Esophagus squamous epithelium (tissue), 5 donors: ENCODE results near the gene FOXP1. TPM values are rescaled to one million over a fixed set of nuclear protein-coding genes. Genes with fewer than 3 reads are reported as not detected.

Experiments
- DNase-seq: peaks from one replicate; lab custom pipeline; 2025; lab: John Stamatoyannopoulos, UW
- H3K27ac ChIP-seq, 4 donors: fragments of 200-600 bp; sonication (generic); one replicate each; pipeline ENCODE4 v1.5.1; 2016 to 2019; ENCODE audit warnings: mild to moderate bottlenecking in 1 of 4
- H3K27me3 ChIP-seq, 4 donors: fragments of 200-600 bp; sonication (generic); 1 replicate in 3 of 4; 2 replicates in 1 of 4; pipeline versions ENCODE4 v1.5.1 to v1.6.0; 2017 to 2021; ENCODE audit warnings: antibody characterized with exemption in 1 of 4
- H3K36me3 ChIP-seq, 3 donors: fragments of 200-600 bp; sonication (generic); one replicate each; pipeline ENCODE4 v1.5.1; 2016 to 2019
- H3K4me1 ChIP-seq, 3 donors: fragments of 200-600 bp; sonication (generic); one replicate each; pipeline ENCODE4 v1.5.1; 2017 to 2019
- H3K4me3 ChIP-seq, 4 donors: fragments of 200-600 bp; sonication (generic); 1 replicate in 3 of 4; 2 replicates in 1 of 4; pipeline ENCODE4 v1.5.1; 2016 to 2019; ENCODE audit warnings: mild to moderate bottlenecking in 2 of 4, moderate library complexity in 1 of 4
- H3K9me3 ChIP-seq, 3 donors: fragments of 200-600 bp; sonication (generic); one replicate each; pipeline ENCODE4 v1.5.1; 2016 to 2019
- CTCF ChIP-seq, 6 experiments: fragments of 450-650 bp in 4 of 6; fragments of 200-600 bp in 2 of 6; sonication (generic) in 2 of 6; IDR thresholded peaks; one replicate each; pipeline ENCODE4 v1.5.1; 2016 to 2019; ENCODE audit warnings: antibody characterized with exemption in 6 of 6, mild to moderate bottlenecking in 4 of 6, moderate library complexity in 4 of 6
- POLR2A ChIP-seq, 4 donors: fragments of 450-650 bp; IDR thresholded peaks; one replicate each; pipeline ENCODE4 v1.6.1; 2017; ENCODE audit warnings: antibody characterized with exemption in 4 of 4, mild to moderate bottlenecking in 4 of 4, moderate library complexity in 3 of 4
- WGBS, 2 donors: methylation state at CpG; one replicate each; pipeline ENCODE4 v1.1.5; 2018; 5-methylcytosine and 5-hydroxymethylcytosine counted together
- intact Hi-C: fragments of 100-400 bp; cut with DNase I; formaldehyde crosslinking; loops from one replicate; pipeline ENCODE4 v1.15.0; 2022
- total RNA-seq, 4 donors: library from RNA; depleted of rRNA; stranded (reverse); fragments of >200 nt; gene quantifications; one replicate each; pipeline ENCODE4 v1.1.0, GENCODE V29; 2016
- donor health status: DM: yes; HTN: yes; CAD: no.

The FOXP1 gene
- total RNA-seq, 4 donors from 2014 or later: 49.1 to 124 (median 61.1) TPM

- H3K27me3 ChIP-seq: no peaks in the 10 kb centered on the region
- no peak overlapping the region for H3K4me3 ChIP-seq
- H3K36me3 ChIP-seq: no peaks in the 10 kb centered on the region
- no peak overlapping the region for H3K27ac ChIP-seq
- TF ChIP-seq POLR2A (IDR thresholded peaks at IDR 0.05): no peak
- TF ChIP-seq CTCF (IDR thresholded peaks at IDR 0.05): no peak
- 76 to 79% methylated on average over 7 of the region's 7 CpGs for WGBS, 2 donors
- H3K9me3 ChIP-seq: no peaks in the 10 kb centered on the region
- no peak for DNase-seq
- peaks cover 0 to 64% (median 19%) of the 10 kb centered on the region in 3 donors for H3K4me1 ChIP-seq
- intact Hi-C loops: no loop called here
These were observed 465.8 kb downstream of the FOXP1 start for GRCh38 chr3:71117572-71118247.

- 74 to 91% methylated on average over 8 of the region's 8 CpGs for WGBS, 2 donors
- Histone ChIP-seq H3K36me3 (peaks cover 0 to 22% (median 0%) of the 10 kb centered on the region in 3 donors), H3K4me1 (peaks cover 0 to 54% (median 22%) of the 10 kb centered on the region in 3 donors), H3K27ac (no peak overlapping the region), H3K4me3 (no peak overlapping the region), H3K9me3 (no peaks in the 10 kb centered on the region), H3K27me3 (no peaks in the 10 kb centered on the region)
- DNase-seq: no peak
- intact Hi-C loops: no loop called here
- no peak for TF ChIP-seq CTCF (IDR thresholded peaks at IDR 0.05)
- TF ChIP-seq POLR2A (IDR thresholded peaks at IDR 0.05): no peak
These were observed 468.9 kb downstream of the FOXP1 start for GRCh38 chr3:71114610-71115009.

GRCh38 chr3:71112576-71112975, 471.0 kb downstream of the FOXP1 start:
- H3K36me3 ChIP-seq: peaks cover 0 to 22% (median 0%) of the 10 kb centered on the region in 3 donors
- no peak for TF ChIP-seq POLR2A (IDR thresholded peaks at IDR 0.05)
- TF ChIP-seq CTCF (IDR thresholded peaks at IDR 0.05): no peak
- no peaks in the 10 kb centered on the region for H3K27me3 ChIP-seq
- H3K9me3 ChIP-seq: no peaks in the 10 kb centered on the region
- intact Hi-C loops: no loop called here
- DNase-seq: no peak
- WGBS, 2 donors: 46 to 60% methylated on average over 6 of the region's 6 CpGs
- H3K4me1 ChIP-seq: peaks cover 5 to 57% (median 23%) of the 10 kb centered on the region in 3 donors
- no peak overlapping the region for H3K4me3 ChIP-seq
- H3K27ac ChIP-seq: peak overlapping the region in 3 of 4 donors; percentile 58 to 67 (median 64)

GRCh38 chr3:71111784-71112440, 471.6 kb downstream of the FOXP1 start:
- peaks cover 5 to 57% (median 20%) of the 10 kb centered on the region in 3 donors for H3K4me1 ChIP-seq
- 27 to 34% methylated on average over 6 of the region's 6 CpGs for WGBS, 2 donors
- peak overlapping the region in 3 of 4 donors; percentile 58 to 67 (median 64) for H3K27ac ChIP-seq
- no peaks in the 10 kb centered on the region for H3K27me3 ChIP-seq
- TF ChIP-seq POLR2A (IDR thresholded peaks at IDR 0.05) (no peak), CTCF (IDR thresholded peaks at IDR 0.05) (no peak)
- DNase-seq: no peak
- no peaks in the 10 kb centered on the region for H3K9me3 ChIP-seq
- no peak overlapping the region for H3K4me3 ChIP-seq
- intact Hi-C loops: no loop called here
- H3K36me3 ChIP-seq: peaks cover 0 to 22% (median 0%) of the 10 kb centered on the region in 3 donors
